H9 (cell line): ENCODE data around the gene DMWD. TPM values are rescaled to one million over a fixed set of nuclear protein-coding genes. Genes with fewer than 3 reads are reported as not detected.

ENCODE experiments used
- DNase-seq: peaks from one replicate; pipeline ENCODE4 v3.0.0-alpha.2; 2017
- H2AFZ ChIP-seq: one replicate; pipeline ENCODE4 v1.6.1; 2013; ENCODE audit warnings: mild to moderate bottlenecking, low read length, control low read depth, moderate library complexity
- H2AK5ac ChIP-seq: 2 replicates; pipeline ENCODE4 v1.6.1; 2013; ENCODE audit warnings: low read length, control low read depth, mixed read lengths; ENCODE audit not compliant: insufficient read length
- H2BK120ac ChIP-seq: one replicate; pipeline ENCODE4 v1.6.1; 2013; ENCODE audit warnings: low read depth, mild to moderate bottlenecking, low read length, control low read depth, inconsistent platforms; ENCODE audit not compliant: poor library complexity, severe bottlenecking
- H2BK12ac ChIP-seq: 2 replicates; pipeline ENCODE4 v1.6.1; 2013; ENCODE audit warnings: low read length, control low read depth, mixed read lengths, low read depth; ENCODE audit not compliant: insufficient read length
- H2BK15ac ChIP-seq: 2 replicates; pipeline ENCODE4 v1.6.1; 2013; ENCODE audit warnings: low read depth, low read length, control low read depth
- H2BK20ac ChIP-seq: one replicate; pipeline ENCODE4 v1.6.1; 2013; ENCODE audit warnings: low read depth, mild to moderate bottlenecking, low read length, control low read depth, inconsistent platforms; ENCODE audit not compliant: poor library complexity, severe bottlenecking
- H2BK5ac ChIP-seq: 2 replicates; pipeline ENCODE4 v1.6.1; 2013; ENCODE audit warnings: low read length, control low read depth, mixed read lengths; ENCODE audit not compliant: insufficient read length
- H3K14ac ChIP-seq: 2 replicates; pipeline ENCODE4 v1.6.1; 2013; ENCODE audit warnings: low read length, control low read depth; ENCODE audit not compliant: insufficient read depth
- H3K18ac ChIP-seq: 2 replicates; pipeline ENCODE4 v1.6.1; 2013; ENCODE audit warnings: low read depth, mild to moderate bottlenecking, mixed read lengths, low read length, control low read depth; ENCODE audit not compliant: insufficient read length
- H3K23ac ChIP-seq: 2 replicates; pipeline ENCODE4 v1.6.1; 2013; ENCODE audit warnings: low read length, control low read depth, mixed read lengths, low read depth; ENCODE audit not compliant: insufficient read length
- H3K23me2 ChIP-seq: 2 replicates; pipeline ENCODE4 v1.6.1; 2013; ENCODE audit warnings: low read depth, mild to moderate bottlenecking, mixed read lengths, low read length, control low read depth; ENCODE audit not compliant: insufficient read length, poor library complexity, severe bottlenecking
- H3K27ac ChIP-seq: 2 replicates; pipeline ENCODE4 v1.5.1; 2013; ENCODE audit warnings: low read length, control low read depth, mixed read lengths, low read depth; ENCODE audit not compliant: insufficient read length
- H3K27me3 ChIP-seq: 2 replicates; pipeline ENCODE4 v1.6.1; 2013; ENCODE audit warnings: low read length, control low read depth, inconsistent platforms; ENCODE audit not compliant: insufficient read depth
- H3K4ac ChIP-seq: 2 replicates; pipeline ENCODE4 v1.6.1; 2013; ENCODE audit warnings: low read depth, mild to moderate bottlenecking, control low read depth, inconsistent platforms, low read length, moderate library complexity
- H3K4me1 ChIP-seq: 2 replicates; pipeline ENCODE4 v1.6.1; 2013; ENCODE audit warnings: low read length, control low read depth, inconsistent platforms; ENCODE audit not compliant: insufficient read depth
- H3K4me2 ChIP-seq: 2 replicates; pipeline ENCODE4 v1.6.1; 2013; ENCODE audit warnings: low read length, control low read depth, mixed read lengths; ENCODE audit not compliant: insufficient read length, insufficient read depth
- H3K56ac ChIP-seq: 2 replicates; pipeline ENCODE4 v1.6.1; 2013; ENCODE audit warnings: low read depth, mild to moderate bottlenecking, mixed read lengths, low read length, control low read depth; ENCODE audit not compliant: insufficient read length
- H3K79me1 ChIP-seq: 2 replicates; pipeline ENCODE4 v1.6.1; 2013; ENCODE audit warnings: low read depth, mild to moderate bottlenecking, moderate library complexity, low read length, control low read depth, inconsistent platforms; ENCODE audit not compliant: insufficient read depth, poor library complexity, severe bottlenecking
- H3K79me2 ChIP-seq: 2 replicates; pipeline ENCODE4 v1.6.1; 2013; ENCODE audit warnings: low read length, control low read depth, inconsistent platforms; ENCODE audit not compliant: insufficient read depth
- H3K9ac ChIP-seq: 2 replicates; pipeline ENCODE4 v1.6.1; 2013; ENCODE audit warnings: low read length, control low read depth, mixed read lengths; ENCODE audit not compliant: insufficient read length; ENCODE audit errors: extremely low read depth
- H3K9me3 ChIP-seq: one replicate; pipeline ENCODE4 v1.6.1; 2013; ENCODE audit warnings: low read depth, low read length, inconsistent platforms; ENCODE audit not compliant: control insufficient read depth
- H3T11ph ChIP-seq: one replicate; pipeline ENCODE4 v1.6.1; 2013; ENCODE audit warnings: mild to moderate bottlenecking, low read length, control low read depth, inconsistent platforms
- H4K20me1 ChIP-seq: one replicate; pipeline ENCODE4 v1.6.1; 2013; ENCODE audit not compliant: control insufficient read depth, insufficient read length, insufficient read depth
- H4K5ac ChIP-seq: 2 replicates; pipeline ENCODE4 v1.6.1; 2013; ENCODE audit warnings: low read depth, mild to moderate bottlenecking, mixed read lengths, low read length, control low read depth; ENCODE audit not compliant: insufficient read length
- H4K8ac ChIP-seq: replicated peaks from 2 replicates; pipeline ENCODE4 v1.6.1; 2013; ENCODE audit warnings: low read length, control low read depth, mixed read lengths, low read depth; ENCODE audit not compliant: insufficient read length
- H4K91ac ChIP-seq: 2 replicates; pipeline ENCODE4 v1.6.1; 2013; ENCODE audit warnings: low read depth, mild to moderate bottlenecking, moderate library complexity, mixed read lengths, low read length, control low read depth; ENCODE audit not compliant: insufficient read length
- H3K27ac Mint-ChIP-seq, 3 experiments: 2 replicates in 2 of 3; 3 replicates in 1 of 3; pipeline ENCODE4 v1.8.0; 2020 to 2021; ENCODE audit warnings: mixed read lengths in 3 of 3, mild to moderate bottlenecking in 1 of 3, moderate library complexity in 1 of 3
- H3K27me3 Mint-ChIP-seq: 2 replicates; pipeline ENCODE4 v1.8.0; 2021; ENCODE audit warnings: low read depth, mild to moderate bottlenecking, moderate library complexity, mixed read lengths
- H3K36me3 Mint-ChIP-seq, 3 experiments: 2 replicates in 2 of 3; 3 replicates in 1 of 3; pipeline ENCODE4 v1.8.0; 2020 to 2021; ENCODE audit warnings: low read depth in 3 of 3, mixed read lengths in 3 of 3; ENCODE audit not compliant: insufficient read depth in 1 of 3
- H3K4me1 Mint-ChIP-seq, 2 experiments: 2 replicates each; pipeline ENCODE4 v1.8.0; 2020; ENCODE audit warnings: mixed read lengths in 2 of 2
- H3K4me3 Mint-ChIP-seq, 2 experiments: 2 replicates in 1 of 2; 3 replicates in 1 of 2; pipeline ENCODE4 v1.8.0; 2020 to 2021; ENCODE audit warnings: mild to moderate bottlenecking in 2 of 2, mixed read lengths in 2 of 2, moderate library complexity in 1 of 2
- H3K9me3 Mint-ChIP-seq, 2 experiments: 2 replicates in 1 of 2; 3 replicates in 1 of 2; pipeline ENCODE4 v1.8.0; 2020; ENCODE audit warnings: mild to moderate bottlenecking in 2 of 2, mixed read lengths in 2 of 2, moderate library complexity in 1 of 2
- WGBS: extraction: QIAGEN DNeasy Blood & Tissue Kit; methylation state at CpG from one replicate; pipeline ENCODE4 v1.1.7; 2013; ENCODE audit warnings: missing lambda C conversion rate, low lambda C conversion rate, mixed read lengths; ENCODE audit not compliant: insufficient read length; ENCODE audit errors: extremely low coverage; 5-methylcytosine and 5-hydroxymethylcytosine counted together
- total RNA-seq: library from RNA; stranded (reverse); gene quantifications from 2 replicates; pipeline ENCODE4 v1.2.1, GENCODE V29; 2021
- TF ChIP-seq, protein P1 (sequence below): fragments of 200-600 bp; sonication (generic); conservative IDR thresholded peaks from 3 replicates; pipeline ENCODE4 v1.8.0; 2021; ENCODE audit warnings: antibody characterized with exemption, mild to moderate bottlenecking

Gene DMWD
- total RNA-seq, 1 experiment from 2014 or later = 75.1 TPM

DNA sequence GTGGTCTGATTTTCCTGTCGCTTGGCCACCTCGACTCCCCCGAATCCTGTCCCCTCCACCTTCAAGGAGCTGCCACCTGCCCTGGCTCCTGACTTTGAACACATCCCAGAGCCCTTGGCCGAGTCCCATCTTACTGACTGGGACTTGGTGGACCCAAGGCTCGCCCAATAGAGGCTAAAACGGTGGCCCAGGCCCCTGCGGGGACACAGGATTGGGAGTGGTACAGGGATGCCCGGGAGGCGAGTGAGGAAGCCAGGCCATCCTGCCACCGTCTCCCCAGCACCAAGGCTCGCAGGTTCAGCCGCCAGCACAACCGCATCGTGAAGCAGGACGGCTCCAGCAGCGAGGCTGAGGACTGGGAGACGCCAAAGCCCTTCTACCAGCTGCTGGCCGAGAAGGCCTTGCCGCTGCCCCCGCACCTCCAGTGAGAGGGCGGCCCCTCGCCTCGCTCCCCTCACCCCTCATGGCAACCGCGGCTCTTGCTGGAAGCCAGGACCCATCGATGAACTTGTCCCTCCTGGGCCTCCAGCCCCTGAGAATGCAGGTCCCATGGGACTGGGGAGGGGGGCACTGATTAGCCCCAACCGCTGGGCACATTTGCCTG lies 28.9 kb downstream of the DMWD start:
- no peak overlapping the region for H3K4ac ChIP-seq
- H3K4me2 ChIP-seq = no peak overlapping the region
- peaks cover 13% of the 10 kb centered on the region for H3K27me3 Mint-ChIP-seq
- H3K4me1 ChIP-seq = peaks cover 3% of the 10 kb centered on the region; the same call in 1 of the 2 replicates
- no peak overlapping the region for H2BK5ac ChIP-seq
- no peaks in the 10 kb centered on the region for H3K27me3 ChIP-seq
- no peak overlapping the region for H3K23ac ChIP-seq
- TF ChIP-seq, protein P1, sequence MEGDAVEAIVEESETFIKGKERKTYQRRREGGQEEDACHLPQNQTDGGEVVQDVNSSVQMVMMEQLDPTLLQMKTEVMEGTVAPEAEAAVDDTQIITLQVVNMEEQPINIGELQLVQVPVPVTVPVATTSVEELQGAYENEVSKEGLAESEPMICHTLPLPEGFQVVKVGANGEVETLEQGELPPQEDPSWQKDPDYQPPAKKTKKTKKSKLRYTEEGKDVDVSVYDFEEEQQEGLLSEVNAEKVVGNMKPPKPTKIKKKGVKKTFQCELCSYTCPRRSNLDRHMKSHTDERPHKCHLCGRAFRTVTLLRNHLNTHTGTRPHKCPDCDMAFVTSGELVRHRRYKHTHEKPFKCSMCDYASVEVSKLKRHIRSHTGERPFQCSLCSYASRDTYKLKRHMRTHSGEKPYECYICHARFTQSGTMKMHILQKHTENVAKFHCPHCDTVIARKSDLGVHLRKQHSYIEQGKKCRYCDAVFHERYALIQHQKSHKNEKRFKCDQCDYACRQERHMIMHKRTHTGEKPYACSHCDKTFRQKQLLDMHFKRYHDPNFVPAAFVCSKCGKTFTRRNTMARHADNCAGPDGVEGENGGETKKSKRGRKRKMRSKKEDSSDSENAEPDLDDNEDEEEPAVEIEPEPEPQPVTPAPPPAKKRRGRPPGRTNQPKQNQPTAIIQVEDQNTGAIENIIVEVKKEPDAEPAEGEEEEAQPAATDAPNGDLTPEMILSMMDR = no peak
- H3K56ac ChIP-seq = no peak overlapping the region
- no peak overlapping the region for H2AFZ ChIP-seq
- no peak overlapping the region for H2BK20ac ChIP-seq
- no peak overlapping the region for H2BK12ac ChIP-seq
- H3K9me3 Mint-ChIP-seq = no peaks in the 10 kb centered on the region; a peak in 1 of 5 replicates
- H3K27ac Mint-ChIP-seq = no peak overlapping the region
- no peaks in the 10 kb centered on the region for H3K79me2 ChIP-seq
- H3K4me3 Mint-ChIP-seq = no peak overlapping the region; a peak in 1 of 5 replicates
- no peaks in the 10 kb centered on the region for H3K9me3 ChIP-seq
- no peak overlapping the region for H3K9ac ChIP-seq
- 0 out of 7 replicates have a peak, but pooled peaks cover 0 to 2% (median 0%) of the 10 kb centered on the region in 3 experiments for H3K36me3 Mint-ChIP-seq
- peaks cover 8 to 35% of the 10 kb centered on the region in 2 experiments for H3K4me1 Mint-ChIP-seq
- H3T11ph ChIP-seq = no peak overlapping the region
- peaks cover 12% of the 10 kb centered on the region for H3K23me2 ChIP-seq
- H3K79me1 ChIP-seq = no peaks in the 10 kb centered on the region
- H3K18ac ChIP-seq = peak overlapping the region; percentile 61
- H3K14ac ChIP-seq = peak overlapping the region; percentile 0; the same call in 1 of the 2 replicates
- H4K8ac ChIP-seq = no peak overlapping the region
- H3K27ac ChIP-seq = no peak overlapping the region
- WGBS = no CpG with 5 or more reads among the region's 27 CpGs
- DNase-seq = no peak
- no peak overlapping the region for H2BK15ac ChIP-seq
- no peaks in the 10 kb centered on the region for H4K20me1 ChIP-seq
- no peak overlapping the region for H4K5ac ChIP-seq
- no peak overlapping the region for H2AK5ac ChIP-seq
- no peak overlapping the region for H4K91ac ChIP-seq
- no peak overlapping the region for H2BK120ac ChIP-seq
